K562 (cell line): ENCODE data around the gene C22orf39. TPM values are rescaled to one million over a fixed set of nuclear protein-coding genes. Genes with fewer than 3 reads are reported as not detected.

Experiments used
- BRD9 ChIP-seq: fragments of 450-650 bp; IDR thresholded peaks from 2 replicates; pipeline ENCODE4 v1.6.1; 2018; ENCODE audit warnings: low read depth; ENCODE audit not compliant: partially characterized antibody
- CBX1 ChIP-seq: sonication (generic); IDR thresholded peaks from 2 replicates; pipeline ENCODE4 v1.6.1; 2016; ENCODE audit warnings: antibody characterized with exemption, low read depth, mild to moderate bottlenecking
- CUX1 ChIP-seq: fragments of 200-800 bp; sonication (Bioruptor generic); IDR thresholded peaks from 2 replicates; pipeline ENCODE4 v1.6.1; 2016; ENCODE audit warnings: missing genetic modification characterization, missing compliant biosample characterization
- HES1 ChIP-seq: fragments of 450-650 bp; IDR thresholded peaks from 2 replicates; pipeline ENCODE4 v1.6.1; 2016; ENCODE audit warnings: low read depth, mild to moderate bottlenecking, moderate library complexity
- HINFP ChIP-seq: fragments of 450-650 bp; conservative IDR thresholded peaks from 2 replicates; pipeline ENCODE4 v1.6.1; 2016; ENCODE audit warnings: missing genetic modification characterization, low read depth, mild to moderate bottlenecking, control low read depth, missing compliant biosample characterization
- HMGXB4 ChIP-seq: sonication (generic); formaldehyde crosslinking; IDR thresholded peaks from 2 replicates; pipeline ENCODE4 v1.8.1; 2023; ENCODE audit warnings: mild to moderate bottlenecking, missing genetic modification reagents
- MECOM ChIP-seq: fragments of 250-450 bp; sonication (Bioruptor Pico); IDR thresholded peaks from 2 replicates; pipeline ENCODE4 v1.8.0; 2022; ENCODE audit warnings: inconsistent platforms
- OTX1 ChIP-seq: fragments of 450-650 bp; formaldehyde crosslinking; IDR thresholded peaks from 2 replicates; pipeline ENCODE4 v1.4.0; 2022; ENCODE audit warnings: mild to moderate bottlenecking
- PHTF2 ChIP-seq: fragments of 250-450 bp; sonication (Bioruptor Pico); IDR thresholded peaks from 2 replicates; pipeline ENCODE4 v1.5.0; 2021; ENCODE audit warnings: mild to moderate bottlenecking
- SMARCA4 ChIP-seq: fragments of 450-650 bp; IDR thresholded peaks from 2 replicates; pipeline ENCODE4 v1.6.1; 2016
- TEAD1 ChIP-seq, 2 experiments: fragments of 450-650 bp in 1 of 2; sonication (generic) in 1 of 2; formaldehyde crosslinking; IDR thresholded peaks; 2 replicates each; pipeline versions ENCODE4 v1.4.0 to v1.8.0; 2020 to 2022; ENCODE audit warnings: mild to moderate bottlenecking in 2 of 2, missing genetic modification reagents in 1 of 2
- ZNF175 ChIP-seq: fragments of 200-800 bp; sonication (Bioruptor generic); IDR thresholded peaks from 2 replicates; pipeline ENCODE4 v1.6.1; 2016; ENCODE audit warnings: low read depth, mild to moderate bottlenecking, missing genetic modification characterization, missing compliant biosample characterization
- ZNF239 ChIP-seq: fragments of 250-450 bp; sonication (Bioruptor Pico); IDR thresholded peaks from 2 replicates; pipeline ENCODE4 v1.4.0; 2020; ENCODE audit warnings: mild to moderate bottlenecking
- ZNF324 ChIP-seq: fragments of 250-450 bp; sonication (Bioruptor Pico); IDR thresholded peaks from 2 replicates; pipeline ENCODE4 v1.4.0; 2020; ENCODE audit warnings: mild to moderate bottlenecking
- ZNF449 ChIP-seq: fragments of 250-450 bp; sonication (Bioruptor Pico); IDR thresholded peaks from 2 replicates; pipeline ENCODE4 v1.8.0; 2022; ENCODE audit warnings: moderate library complexity, mild to moderate bottlenecking, inconsistent platforms
- ZNF77 ChIP-seq: fragments of 250-450 bp; sonication (Bioruptor Pico); IDR thresholded peaks from 2 replicates; pipeline ENCODE4 v1.5.0; 2020
- polyA plus RNA-seq, 8 experiments: library from polyadenylated mRNA; depleted of rRNA in 4 of 8; stranded (reverse) in 5 of 8; unstranded in 3 of 8; fragments of >200 nt; fragmentation: Nextera tagmentation in 2 of 8; fragmentation: Illumina TruSeq in 1 of 8; extraction: Ambion mirVana in 2 of 8; extraction: Trizol in 1 of 8; gene quantifications; 2 replicates each; pipeline versions ENCODE4 v1.2.1 to v1.2.3, GENCODE V29; 2011 to 2014; ENCODE audit warnings: inconsistent platforms in 1 of 8, missing spikeins in 1 of 8
- total RNA-seq, 7 experiments: library from RNA; depleted of rRNA in 6 of 7; stranded (reverse); fragments of >200 nt in 6 of 7; fragmentation: Illumina TruSeq in 2 of 7; extraction: Trizol in 2 of 7; gene quantifications; 2 replicates each; pipeline versions ENCODE4 v1.2.1 to v1.2.3, GENCODE V29; 2011 to 2021; ENCODE audit warnings: low replicate concordance in 1 of 7

Gene C22orf39
- total and polyA plus RNA-seq, 9 of the 15 experiments (the other 6 are each of a cell fraction or from before 2014, with no cell fraction given), result 20.4 to 139 (median 66.8) TPM

GRCh38 chr22:19396934-19397733 lies 50.4 kb downstream of the C22orf39 start (continued):
- TF ChIP-seq ZNF77 (CRISPR knock-in tag), result no peak
- TF ChIP-seq SMARCA4, result peak; percentile 100
- peak; percentile 63; the same call in 1 of the 2 replicates for TF ChIP-seq OTX1 (CRISPR knock-in tag)
- peak; percentile 2; the same call in 1 of the 2 replicates for TF ChIP-seq ZNF449 (CRISPR knock-in tag)
- TF ChIP-seq HINFP (tag), result no peak
- TF ChIP-seq ZNF239 (CRISPR knock-in tag), result peak; percentile 94
- peak; percentile 81; the same call in 1 of the 2 replicates for TF ChIP-seq HMGXB4 (CRISPR knock-in tag)
- TF ChIP-seq PHTF2 (CRISPR knock-in tag), result no peak
- TF ChIP-seq ZNF324 (CRISPR knock-in tag), result peak; percentile 20; the same call in 1 of the 2 replicates
- peak; percentile 58; the same call in 1 of the 2 replicates for TF ChIP-seq MECOM (CRISPR knock-in tag)
- peak in 1 of 2 experiments; percentile 90; a peak in 2 of 4 replicates for TF ChIP-seq TEAD1 (CRISPR knock-in tag; IDR thresholded peaks at IDR 0.05)
- TF ChIP-seq ZNF175 (CRISPR knock-in tag), result peak; percentile 87; the same call in 1 of the 2 replicates
- peak; percentile 94; the same call in 1 of the 2 replicates for TF ChIP-seq CUX1
- TF ChIP-seq CBX1, result 0 out of 2 replicates have a peak, but pooled peaks have one; percentile 18
- peak; percentile 13; the same call in 1 of the 2 replicates for TF ChIP-seq HES1
- peak; percentile 87 for TF ChIP-seq BRD9
